ENCODE measurements around the gene SNX25. TPM values are rescaled to one million over a fixed set of nuclear protein-coding genes. Genes with fewer than 3 reads are reported as not detected.

The SNX25 gene
- total RNA-seq, 2 experiments from 2014 or later: 18.9 to 21.6 TPM

DNA sequence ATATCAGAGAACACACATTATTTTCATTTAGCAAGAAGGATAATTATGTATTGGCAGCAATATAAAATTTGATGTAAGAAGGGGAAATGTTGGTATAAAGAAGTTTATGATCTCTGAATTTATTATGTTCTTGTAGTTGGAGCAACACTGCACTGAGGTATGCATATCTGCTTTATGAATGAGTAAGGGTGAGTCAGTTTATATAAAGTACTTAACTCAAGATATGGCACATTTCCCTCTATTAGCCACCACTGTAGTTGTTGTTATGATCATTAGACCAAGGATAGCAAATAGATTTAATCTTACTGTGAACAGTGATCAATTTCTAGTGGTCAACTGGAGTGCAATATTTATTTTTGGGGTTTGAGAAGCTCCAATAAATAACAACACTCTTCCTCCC is 66.6 kb downstream of the SNX25 start:
- CTCF ChIA-PET: no interaction called here
- Mint-ChIP-seq H3K27me3 (no peaks in the 10 kb centered on the region), H3K27ac (no peak overlapping the region), H3K4me3 (no peak overlapping the region), H3K36me3 (peaks cover 2% of the 10 kb centered on the region), H3K9me3 (no peaks in the 10 kb centered on the region), H3K4me1 (ENCODE audit: low read depth) (peaks cover 10% of the 10 kb centered on the region)
- intact Hi-C loops (cut with micrococcal nuclease): no loop called here
- POLR2A ChIA-PET: no interaction called here
- no peak for DNase-seq

DNA sequence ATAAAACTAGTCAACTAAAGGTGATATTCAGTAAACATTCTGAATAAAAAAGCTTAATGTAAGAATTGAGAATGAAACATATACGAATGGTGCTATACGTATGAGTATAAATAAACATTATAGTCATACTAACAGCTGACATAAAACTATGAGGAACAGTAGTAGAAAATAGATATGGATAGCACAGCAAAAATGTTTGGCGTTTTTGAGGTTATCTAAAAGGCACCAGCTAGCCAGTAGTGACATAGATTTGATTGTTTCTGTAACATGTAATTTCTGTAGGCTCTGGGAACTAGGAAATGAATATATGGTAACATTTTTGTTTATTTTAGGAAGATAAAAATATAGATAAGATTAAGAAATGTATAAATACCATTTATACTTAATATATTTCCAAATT is 69.3 kb downstream of the SNX25 start:
- no peak for DNase-seq
- H3K4me1 Mint-ChIP-seq (ENCODE audit: low read depth): peaks cover 10% of the 10 kb centered on the region
- ChIA-PET POLR2A (no interaction called here), CTCF (no interaction called here)
- H3K36me3 Mint-ChIP-seq: peaks cover 4% of the 10 kb centered on the region
- no peak overlapping the region for H3K4me3 Mint-ChIP-seq
- no peak overlapping the region for H3K27ac Mint-ChIP-seq
- no peaks in the 10 kb centered on the region for H3K27me3 Mint-ChIP-seq
- intact Hi-C loops (cut with micrococcal nuclease): no loop called here
- H3K9me3 Mint-ChIP-seq: no peaks in the 10 kb centered on the region

- H3K27me3 Mint-ChIP-seq: no peaks in the 10 kb centered on the region
- intact Hi-C loops (cut with micrococcal nuclease): no loop called here
- CTCF ChIA-PET: no interaction called here
These were observed 71.2 kb downstream of the SNX25 start for GRCh38 chr4:185280608-185281007.

GRCh38 chr4:185282968-185283367 is 73.6 kb downstream of the SNX25 start:
- CTCF ChIA-PET: no interaction called here
- intact Hi-C loops (cut with micrococcal nuclease): no loop called here
- Mint-ChIP-seq H3K27me3 (no peaks in the 10 kb centered on the region), H3K4me1 (ENCODE audit: low read depth) (peaks cover 8% of the 10 kb centered on the region), H3K27ac (no peak overlapping the region), H3K36me3 (peaks cover 4% of the 10 kb centered on the region), H3K4me3 (no peak overlapping the region), H3K9me3 (no peaks in the 10 kb centered on the region)
- POLR2A ChIA-PET: interaction anchor here (0.6 kb wide), 1 partner anchor 121 kb away, joined by 4 read pairs; no protein-coding TSS in a partner anchor
- DNase-seq: no peak

More at GRCh38 chr4:185280608-185281007, 71.2 kb downstream of the SNX25 start:
- Mint-ChIP-seq H3K4me3 (no peak overlapping the region), H3K4me1 (ENCODE audit: low read depth) (peaks cover 9% of the 10 kb centered on the region), H3K9me3 (no peaks in the 10 kb centered on the region), H3K27ac (no peak overlapping the region), H3K36me3 (peaks cover 4% of the 10 kb centered on the region)
- DNase-seq: no peak
- POLR2A ChIA-PET: no interaction called here

- peaks cover 8% of the 10 kb centered on the region for H3K4me1 Mint-ChIP-seq (ENCODE audit: low read depth)
- peaks cover 7% of the 10 kb centered on the region for H3K36me3 Mint-ChIP-seq
- DNase-seq: no peak
- intact Hi-C loops (cut with micrococcal nuclease): no loop called here
- ChIA-PET POLR2A (interaction anchor here (0.6 kb wide), 1 partner anchor 120 kb away, joined by 4 read pairs; no protein-coding TSS in a partner anchor), CTCF (no interaction called here)
- H3K27ac Mint-ChIP-seq: no peak overlapping the region
- H3K9me3 Mint-ChIP-seq: no peaks in the 10 kb centered on the region
- H3K27me3 Mint-ChIP-seq: no peaks in the 10 kb centered on the region
- no peak overlapping the region for H3K4me3 Mint-ChIP-seq
These were observed 74.3 kb downstream of the SNX25 start for GRCh38 chr4:185283723-185284122.

DNA sequence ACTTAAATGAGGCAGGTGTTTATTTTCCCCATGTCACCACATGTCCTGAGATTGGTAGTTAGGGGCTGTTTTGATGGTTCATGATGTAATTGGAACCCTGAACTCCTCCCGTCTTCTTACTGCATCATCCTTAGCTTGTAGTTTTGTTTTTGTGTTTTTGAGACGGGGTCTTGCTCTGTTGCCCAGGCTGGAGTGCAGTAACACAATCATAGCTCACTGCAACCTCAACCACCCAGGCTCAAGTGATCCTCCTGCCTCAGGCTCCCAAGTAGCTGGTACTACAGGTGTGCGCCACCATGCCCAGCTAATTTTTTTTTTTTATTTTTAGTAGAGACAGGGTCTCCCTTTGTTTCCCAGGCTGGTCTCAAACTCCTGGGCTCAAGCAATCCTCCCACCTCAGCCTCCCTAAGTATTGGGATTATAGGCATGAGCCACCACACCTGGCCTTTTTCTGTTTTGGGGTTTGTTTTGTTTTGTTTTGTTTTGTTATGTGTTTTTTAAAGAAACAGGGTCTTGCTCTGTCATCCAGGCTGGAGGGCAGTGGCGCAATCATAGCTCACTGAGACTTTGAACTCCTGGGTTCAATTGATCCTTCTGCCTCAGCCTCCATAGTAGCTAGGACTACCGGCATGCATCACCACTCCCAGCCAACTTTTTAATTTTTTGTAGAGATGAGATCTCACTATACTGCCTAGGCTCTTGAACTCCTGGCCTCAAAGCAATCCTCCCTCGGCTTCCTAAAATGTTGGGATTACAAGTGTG is 76.4 kb downstream of the SNX25 start:
- no peaks in the 10 kb centered on the region for H3K9me3 Mint-ChIP-seq
- ChIA-PET POLR2A (no interaction called here), CTCF (interaction anchor here (1.0 kb wide), 1 partner anchor 312 kb away, joined by 3 read pairs; no protein-coding TSS in a partner anchor)
- no peak overlapping the region for H3K4me3 Mint-ChIP-seq
- H3K4me1 Mint-ChIP-seq (ENCODE audit: low read depth): peaks cover 3% of the 10 kb centered on the region
- no peak overlapping the region for H3K27ac Mint-ChIP-seq
- no peak for DNase-seq
- H3K36me3 Mint-ChIP-seq: peaks cover 16% of the 10 kb centered on the region
- intact Hi-C loops (cut with micrococcal nuclease): no loop called here
- H3K27me3 Mint-ChIP-seq: no peaks in the 10 kb centered on the region

- intact Hi-C loops (cut with micrococcal nuclease): no loop called here
- no peak overlapping the region for H3K4me3 Mint-ChIP-seq
- POLR2A ChIA-PET: no interaction called here
- H3K36me3 Mint-ChIP-seq: peaks cover 18% of the 10 kb centered on the region
- CTCF ChIA-PET: no interaction called here
- H3K9me3 Mint-ChIP-seq: no peaks in the 10 kb centered on the region
- H3K27ac Mint-ChIP-seq: no peak overlapping the region
- no peaks in the 10 kb centered on the region for H3K27me3 Mint-ChIP-seq
- no peak for DNase-seq
- no peaks in the 10 kb centered on the region for H3K4me1 Mint-ChIP-seq (ENCODE audit: low read depth)
These were observed 77.2 kb downstream of the SNX25 start for GRCh38 chr4:185286571-185286970.

GRCh38 chr4:185287031-185287430 is 77.6 kb downstream of the SNX25 start:
- Mint-ChIP-seq H3K9me3 (no peaks in the 10 kb centered on the region), H3K27ac (no peak overlapping the region), H3K4me1 (ENCODE audit: low read depth) (no peaks in the 10 kb centered on the region), H3K27me3 (no peaks in the 10 kb centered on the region), H3K4me3 (no peak overlapping the region), H3K36me3 (peaks cover 21% of the 10 kb centered on the region)
- CTCF ChIA-PET: no interaction called here
- POLR2A ChIA-PET: no interaction called here
- intact Hi-C loops (cut with micrococcal nuclease): no loop called here
- DNase-seq: no peak

GRCh38 chr4:185290018-185290607 is 80.7 kb downstream of the SNX25 start:
- DNase-seq: no peak
- no peaks in the 10 kb centered on the region for H3K27me3 Mint-ChIP-seq
- H3K36me3 Mint-ChIP-seq: peaks cover 28% of the 10 kb centered on the region
- H3K27ac Mint-ChIP-seq: no peak overlapping the region
- intact Hi-C loops (cut with micrococcal nuclease): no loop called here
- H3K9me3 Mint-ChIP-seq: no peaks in the 10 kb centered on the region
- ChIA-PET CTCF (no interaction called here), POLR2A (no interaction called here)
- H3K4me3 Mint-ChIP-seq: no peak overlapping the region
- H3K4me1 Mint-ChIP-seq (ENCODE audit: low read depth): no peaks in the 10 kb centered on the region

DNA sequence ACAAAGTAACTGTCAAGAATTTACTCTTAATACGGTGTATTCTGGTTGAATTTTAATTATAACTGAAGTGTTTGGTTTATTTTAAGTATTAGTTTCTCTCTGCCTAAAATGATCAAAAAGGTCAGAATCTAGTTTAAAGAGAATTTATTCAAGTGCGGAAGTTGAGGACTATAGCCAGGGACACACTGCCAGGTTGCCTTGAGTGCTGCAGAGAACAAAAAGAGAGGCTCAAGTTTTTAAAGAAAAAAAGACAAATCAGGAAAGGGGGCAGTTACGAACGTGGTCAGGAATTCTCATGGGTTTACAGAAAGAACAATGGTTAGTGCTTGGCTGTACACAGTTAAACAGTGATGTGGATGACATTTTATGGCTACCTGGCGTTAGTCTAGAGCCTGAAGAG is 81.3 kb downstream of the SNX25 start:
- CTCF ChIA-PET: interaction anchor here (0.9 kb wide), 1 partner anchor 9 kb away, joined by 3 read pairs; no protein-coding TSS in a partner anchor
- POLR2A ChIA-PET: no interaction called here
- Mint-ChIP-seq H3K4me1 (ENCODE audit: low read depth) (no peaks in the 10 kb centered on the region), H3K27me3 (no peaks in the 10 kb centered on the region), H3K36me3 (peaks cover 28% of the 10 kb centered on the region), H3K4me3 (no peak overlapping the region), H3K27ac (no peak overlapping the region), H3K9me3 (no peaks in the 10 kb centered on the region)
- intact Hi-C loops (cut with micrococcal nuclease): no loop called here
- no peak for DNase-seq

DNA sequence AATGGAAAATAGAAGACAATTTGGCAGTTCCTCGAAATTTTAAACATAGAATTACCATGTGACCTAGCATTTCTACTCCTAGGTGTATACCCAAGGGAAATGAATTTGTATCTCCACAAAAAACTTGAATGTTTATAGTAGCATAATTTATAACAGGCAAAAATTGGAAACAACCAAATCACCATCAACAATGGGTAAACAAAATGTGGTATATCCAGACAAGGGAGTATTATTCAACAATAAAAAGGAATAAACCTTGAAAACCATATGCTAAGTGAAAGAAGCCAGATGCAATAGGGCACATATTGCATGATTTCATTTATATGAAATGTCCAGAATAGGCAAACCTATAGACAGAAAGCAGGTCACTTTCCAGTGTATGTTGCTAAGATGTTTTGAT is 83.8 kb downstream of the SNX25 start:
- Mint-ChIP-seq H3K4me1 (ENCODE audit: low read depth) (no peaks in the 10 kb centered on the region), H3K4me3 (no peak overlapping the region), H3K36me3 (peaks cover 32% of the 10 kb centered on the region), H3K27me3 (no peaks in the 10 kb centered on the region), H3K27ac (no peak overlapping the region), H3K9me3 (no peaks in the 10 kb centered on the region)
- ChIA-PET POLR2A (no interaction called here), CTCF (no interaction called here)
- intact Hi-C loops (cut with micrococcal nuclease): no loop called here
- DNase-seq: no peak

DNA sequence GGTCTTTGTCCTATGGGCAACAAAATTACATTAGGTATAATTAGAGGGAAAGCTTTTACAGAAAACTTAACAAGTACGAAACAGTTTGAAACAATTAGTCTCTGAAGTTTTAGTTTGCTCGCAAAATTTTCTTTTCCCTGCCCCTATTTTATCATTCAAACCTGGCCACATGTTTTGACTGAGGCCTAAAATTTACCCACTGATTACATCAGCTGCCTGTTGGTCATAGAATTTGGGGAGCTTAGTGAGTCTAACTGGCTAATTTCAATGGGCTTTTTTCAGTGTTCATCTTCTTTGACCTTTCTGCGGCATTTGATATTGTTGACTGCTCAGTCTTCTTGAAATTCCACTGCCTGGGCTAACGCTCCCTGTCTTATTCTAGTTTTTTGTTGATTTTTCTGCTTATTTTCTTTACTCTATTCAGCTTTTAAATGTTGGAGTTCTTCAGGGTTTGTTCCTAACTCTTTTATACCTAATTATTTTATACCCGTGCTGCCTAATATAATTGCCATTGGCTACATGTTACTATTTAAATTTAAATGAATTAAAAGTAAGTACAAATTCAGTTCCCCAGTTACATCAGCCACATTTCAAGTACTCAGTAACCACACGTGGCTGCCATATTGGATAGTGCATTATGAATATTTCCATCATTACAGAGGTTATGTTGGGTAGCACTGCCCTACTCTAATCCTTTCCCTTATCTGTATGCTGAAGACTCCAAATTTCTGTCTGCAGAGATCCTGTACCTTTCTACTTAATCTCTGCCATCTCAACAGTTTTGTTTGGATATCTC is 87.5 kb downstream of the SNX25 start:
- DNase-seq: no peak
- Mint-ChIP-seq H3K9me3 (no peaks in the 10 kb centered on the region), H3K36me3 (peaks cover 19% of the 10 kb centered on the region), H3K4me3 (no peak overlapping the region), H3K27ac (no peak overlapping the region), H3K27me3 (no peaks in the 10 kb centered on the region), H3K4me1 (ENCODE audit: low read depth) (no peaks in the 10 kb centered on the region)
- POLR2A ChIA-PET: no interaction called here
- intact Hi-C loops (cut with micrococcal nuclease): no loop called here
- CTCF ChIA-PET: no interaction called here

All from activated CD4-positive, alpha-beta memory T cell treated with anti-CD3 and anti-CD28 coated beads for 36 hours (primary cell).